PC-9 (cell line): ENCODE data around the gene SLC44A4.
"Not testable (repeated sequence)": the region's sequence is repeated elsewhere in the genome, so short reads cannot be mapped to it uniquely, and the experiment has no call there.

Experiments
- EZH2 ChIP-seq: fragments of 200-600 bp; sonication (generic); IDR thresholded peaks from 2 replicates; pipeline ENCODE4 v1.8.0; 2017; ENCODE audit warnings: antibody characterized with exemption, low read depth
- TF ChIP-seq, protein P1 (sequence below): fragments of 200-600 bp; sonication (generic); conservative IDR thresholded peaks from 2 replicates; pipeline ENCODE4 v1.6.1; 2017; ENCODE audit warnings: mixed run types, antibody characterized with exemption, mild to moderate bottlenecking, moderate library complexity

DNA sequence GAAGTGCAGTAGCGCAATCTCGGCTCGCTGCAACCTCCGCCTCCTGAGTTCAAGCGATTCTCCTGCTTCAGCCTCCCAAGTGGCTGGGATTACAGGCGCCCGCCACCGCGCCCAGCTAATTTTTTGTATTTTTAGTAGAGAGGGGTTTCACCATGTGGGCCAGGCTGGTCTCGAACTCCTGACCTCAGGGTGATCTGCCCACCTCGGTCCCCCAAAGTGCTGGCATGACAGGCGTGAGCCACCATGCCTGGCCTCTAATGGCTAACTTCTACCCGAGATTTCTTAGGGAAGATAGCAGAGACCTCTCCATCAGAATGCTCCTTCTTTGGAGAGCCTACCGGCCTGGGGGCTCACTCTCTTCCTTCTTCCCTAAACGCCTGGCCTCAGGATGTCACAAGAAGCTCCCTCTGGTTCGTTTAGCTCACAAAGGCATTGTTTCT, 14.7 kb downstream of the SLC44A4 start:
- TF ChIP-seq, protein P1, sequence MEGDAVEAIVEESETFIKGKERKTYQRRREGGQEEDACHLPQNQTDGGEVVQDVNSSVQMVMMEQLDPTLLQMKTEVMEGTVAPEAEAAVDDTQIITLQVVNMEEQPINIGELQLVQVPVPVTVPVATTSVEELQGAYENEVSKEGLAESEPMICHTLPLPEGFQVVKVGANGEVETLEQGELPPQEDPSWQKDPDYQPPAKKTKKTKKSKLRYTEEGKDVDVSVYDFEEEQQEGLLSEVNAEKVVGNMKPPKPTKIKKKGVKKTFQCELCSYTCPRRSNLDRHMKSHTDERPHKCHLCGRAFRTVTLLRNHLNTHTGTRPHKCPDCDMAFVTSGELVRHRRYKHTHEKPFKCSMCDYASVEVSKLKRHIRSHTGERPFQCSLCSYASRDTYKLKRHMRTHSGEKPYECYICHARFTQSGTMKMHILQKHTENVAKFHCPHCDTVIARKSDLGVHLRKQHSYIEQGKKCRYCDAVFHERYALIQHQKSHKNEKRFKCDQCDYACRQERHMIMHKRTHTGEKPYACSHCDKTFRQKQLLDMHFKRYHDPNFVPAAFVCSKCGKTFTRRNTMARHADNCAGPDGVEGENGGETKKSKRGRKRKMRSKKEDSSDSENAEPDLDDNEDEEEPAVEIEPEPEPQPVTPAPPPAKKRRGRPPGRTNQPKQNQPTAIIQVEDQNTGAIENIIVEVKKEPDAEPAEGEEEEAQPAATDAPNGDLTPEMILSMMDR, result 0 out of 2 replicates have a peak, but pooled peaks have one; percentile 15
- not testable (repeated sequence) for TF ChIP-seq EZH2
